K562 (cell line): ENCODE results near the gene NT5C1A. TPM values are rescaled to one million over a fixed set of nuclear protein-coding genes. Genes with fewer than 3 reads are reported as not detected.

ENCODE experiments used
- ATAC-seq: fragments of 200-7000 bp; cut with Tn5 transposase; 3 replicates; pipeline ENCODE4 v1.9.1; 2020; ENCODE audit warnings: moderate library complexity
- BruUV-seq: library from RNA; stranded (reverse); fragments of 400-500 nt; replicated peaks from 2 replicates; lab custom pipeline; 2021; lab: Mats Ljungman, UMichigan
- CTCF ChIA-PET: fragments of 300-600 bp; formaldehyde crosslinking; extraction: SDS; loops from one replicate; lab custom pipeline; 2021; ENCODE audit warnings: low intra/inter-chr PET ratio; lab: Yijun Ruan, JAX
- POLR2A ChIA-PET: fragments of 300-600, 350-650 bp; sonication (Branson Sonifier 250); formaldehyde crosslinking; extraction: SDS; loops from one replicate; lab custom pipeline; 2021; ENCODE audit warnings: antibody characterized with exemption, inconsistent platforms; lab: Yijun Ruan, JAX
- DNase-seq, 4 experiments: peaks; one replicate each; pipeline versions ENCODE4 v3.0.0 to v3.0.0-alpha.2; 2011 to 2018; ENCODE audit warnings: low spot score in 3 of 4, mixed read lengths in 3 of 4; ENCODE audit errors: extremely low read depth in 1 of 4
- FAIRE-seq: peaks from 2 replicates; lab custom pipeline; 2011; peaks lifted over from hg19 to GRCh38; lab: Jason Lieb, UNC
- H2AFZ ChIP-seq: 2 replicates; pipeline ENCODE4 v1.6.0; 2011; ENCODE audit warnings: low read depth, low read length, control low read depth, inconsistent platforms
- H3K27ac ChIP-seq: fragments of 200-600 bp; 3 replicates; pipeline ENCODE4 v1.8.0; 2011; ENCODE audit warnings: low read depth, mild to moderate bottlenecking, control low read depth, inconsistent platforms, low read length, moderate library complexity, mixed read lengths; ENCODE audit errors: extremely low read depth
- H3K27me3 ChIP-seq, 2 experiments: fragments of 300-600 bp in 1 of 2; 2 replicates in 1 of 2; 3 replicates in 1 of 2; pipeline versions ENCODE4 v1.6.0 to v1.8.0; 2011; ENCODE audit warnings: inconsistent platforms in 2 of 2, low read length in 2 of 2, mild to moderate bottlenecking in 1 of 2, mixed read lengths in 1 of 2, moderate library complexity in 1 of 2; ENCODE audit not compliant: control insufficient read depth in 2 of 2, insufficient read depth in 2 of 2
- H3K36me3 ChIP-seq: fragments of 300-600 bp; 3 replicates; pipeline ENCODE4 v1.8.0; 2011; ENCODE audit warnings: mild to moderate bottlenecking, low read length, inconsistent platforms; ENCODE audit not compliant: control insufficient read depth, insufficient read depth
- H3K4me1 ChIP-seq, 2 experiments: fragments of 200-600 bp in 1 of 2; replicated peaks in 1 of 2; 2 replicates in 1 of 2; 3 replicates in 1 of 2; pipeline versions ENCODE4 v1.5.1 to v1.8.0; 2011; ENCODE audit warnings: inconsistent platforms in 2 of 2, low read length in 2 of 2, mild to moderate bottlenecking in 1 of 2, mixed read lengths in 1 of 2, moderate library complexity in 1 of 2; ENCODE audit not compliant: control insufficient read depth in 2 of 2, insufficient read depth in 2 of 2
- H3K4me2 ChIP-seq: 2 replicates; pipeline ENCODE4 v1.6.1; 2011; ENCODE audit warnings: low read length, control low read depth, inconsistent platforms, mixed read lengths; ENCODE audit not compliant: insufficient read depth
- H3K4me3 ChIP-seq: fragments of 200-600 bp; sonication (generic), shearing (Covaris generic); 2 replicates; pipeline ENCODE4 v1.5.1; 2016; ENCODE audit warnings: control low read depth, inconsistent platforms
- H3K79me2 ChIP-seq: fragments of 200-600 bp; 3 replicates; pipeline ENCODE4 v1.8.0; 2011; ENCODE audit warnings: low read length, inconsistent platforms; ENCODE audit not compliant: control insufficient read depth, insufficient read depth
- H3K9ac ChIP-seq, 2 experiments: 2 replicates each; pipeline versions ENCODE4 v1.6.0 to v1.6.1; 2011; ENCODE audit warnings: low read depth in 2 of 2, low read length in 2 of 2, control low read depth in 1 of 2, inconsistent platforms in 1 of 2, mild to moderate bottlenecking in 1 of 2, mixed read lengths in 1 of 2; ENCODE audit not compliant: insufficient read depth in 1 of 2
- H3K9me1 ChIP-seq: one replicate; pipeline ENCODE4 v1.6.0; 2011; ENCODE audit warnings: inconsistent platforms, mild to moderate bottlenecking, low read length, moderate library complexity; ENCODE audit not compliant: control insufficient read depth, insufficient read depth
- H3K9me3 ChIP-seq: replicated peaks from 2 replicates; pipeline ENCODE4 v1.5.1; 2011; ENCODE audit warnings: low read depth, low read length, inconsistent platforms; ENCODE audit not compliant: control insufficient read depth, insufficient read depth
- H4K20me1 ChIP-seq: replicated peaks from 2 replicates; pipeline ENCODE4 v1.6.1; 2011; ENCODE audit warnings: low read length, inconsistent platforms, mixed read lengths; ENCODE audit not compliant: control insufficient read depth, insufficient read depth
- CHCHD3 ChIP-seq: fragments of 250-450 bp; sonication (Bioruptor Pico); IDR thresholded peaks from 2 replicates; pipeline ENCODE4 v2.1.2; 2022; ENCODE audit warnings: mild to moderate bottlenecking
- CSDE1 ChIP-seq, 2 experiments: fragments of 450-650 bp; IDR thresholded peaks; 2 replicates each; pipeline ENCODE4 v1.6.1; 2016; ENCODE audit warnings: mild to moderate bottlenecking in 1 of 2
- KLF6 ChIP-seq: fragments of 250-450 bp; sonication (Bioruptor Pico); IDR thresholded peaks from 2 replicates; pipeline ENCODE4 v1.4.0; 2020; ENCODE audit warnings: mild to moderate bottlenecking, moderate library complexity, borderline replicate concordance
- RFX1 ChIP-seq: fragments of 450-650 bp; IDR thresholded peaks from 2 replicates; pipeline ENCODE4 v1.6.1; 2016; ENCODE audit warnings: mild to moderate bottlenecking, moderate library complexity
- SMARCA4 ChIP-seq: fragments of 450-650 bp; IDR thresholded peaks from 2 replicates; pipeline ENCODE4 v1.6.1; 2016
- ZNF217 ChIP-seq: sonication (generic); formaldehyde crosslinking; IDR thresholded peaks from 2 replicates; pipeline ENCODE4 v1.8.0; 2022; ENCODE audit warnings: mild to moderate bottlenecking, missing genetic modification reagents
- in situ Hi-C: fragments of 300-500 bp; cut with MboI; formaldehyde crosslinking; loops from 4 replicates; pipeline ENCODE4 v1.15.0; 2018; ENCODE audit warnings: inconsistent platforms, mixed read lengths
- intact Hi-C: fragments of 100-400 bp; cut with micrococcal nuclease; formaldehyde crosslinking; loops from 2 replicates; pipeline ENCODE4 v1.14.2; 2022
- polyA plus RNA-seq, 8 experiments: library from polyadenylated mRNA; depleted of rRNA in 4 of 8; stranded (reverse) in 5 of 8; unstranded in 3 of 8; fragments of >200 nt; fragmentation: Nextera tagmentation in 2 of 8; fragmentation: Illumina TruSeq in 1 of 8; extraction: Ambion mirVana in 2 of 8; extraction: Trizol in 1 of 8; gene quantifications; 2 replicates each; pipeline versions ENCODE4 v1.2.1 to v1.2.3, GENCODE V29; 2011 to 2014; ENCODE audit warnings: inconsistent platforms in 1 of 8, missing spikeins in 1 of 8
- total RNA-seq, 7 experiments: library from RNA; depleted of rRNA in 6 of 7; stranded (reverse); fragments of >200 nt in 6 of 7; fragmentation: Illumina TruSeq in 2 of 7; extraction: Trizol in 2 of 7; gene quantifications; 2 replicates each; pipeline versions ENCODE4 v1.2.1 to v1.2.3, GENCODE V29; 2011 to 2021; ENCODE audit warnings: low replicate concordance in 1 of 7
- TF ChIP-seq, protein P1 (sequence below): fragments of 450-650 bp; IDR thresholded peaks from 2 replicates; pipeline ENCODE4 v1.6.1; 2016; ENCODE audit warnings: low read depth, mild to moderate bottlenecking, moderate library complexity
- TF ChIP-seq, protein P2 (sequence below): fragments of 450-650 bp; formaldehyde crosslinking; IDR thresholded peaks from 2 replicates; pipeline ENCODE4 v1.4.0; 2022; ENCODE audit warnings: missing genetic modification characterization
- TF ChIP-seq, protein P3 (sequence below): fragments of 250-450 bp; sonication (Bioruptor Pico); IDR thresholded peaks from 2 replicates; pipeline ENCODE4 v1.4.0; 2020
- TF ChIP-seq, protein P4 (sequence below): fragments of 250-450 bp; sonication (Bioruptor Pico); IDR thresholded peaks from 2 replicates; pipeline ENCODE4 v1.5.0; 2021; ENCODE audit warnings: mild to moderate bottlenecking, moderate library complexity

The NT5C1A gene
- total and polyA plus RNA-seq, 9 of the 15 experiments (the other 6 are each of a cell fraction or from before 2014, with no cell fraction given), result not detected

DNA sequence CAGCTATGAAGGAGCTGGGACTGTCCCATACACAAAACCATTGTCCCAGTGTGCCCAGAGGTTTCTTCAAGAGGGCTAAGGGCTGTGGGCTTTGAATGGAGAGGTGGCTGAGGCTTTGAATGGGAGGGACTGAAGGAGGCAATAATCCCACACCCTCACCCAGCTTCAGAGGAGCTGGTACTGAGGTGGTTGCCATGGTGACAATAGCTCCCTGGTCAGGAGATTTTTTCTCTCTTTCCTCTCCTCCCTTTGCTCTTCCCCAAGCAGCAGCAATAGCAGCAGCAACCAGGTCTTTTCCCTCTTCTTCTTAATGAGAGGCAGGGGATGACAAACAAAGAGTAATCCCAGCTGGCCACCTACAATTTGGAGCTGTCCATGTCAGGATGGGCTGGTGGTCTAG, 17.7 kb upstream of the NT5C1A start:
- Histone ChIP-seq H4K20me1 (no peaks in the 10 kb centered on the region), H3K4me1 (peaks cover 0 to 21% of the 10 kb centered on the region in 2 experiments; a peak in 2 of 5 replicates), H3K27me3 (peaks cover 19 to 79% of the 10 kb centered on the region in 2 experiments), H3K9me1 (no peaks in the 10 kb centered on the region), H3K9ac (no peak overlapping the region), H2AFZ (no peak overlapping the region), H3K27ac (no peak overlapping the region), H3K4me2 (no peak overlapping the region), H3K36me3 (no peaks in the 10 kb centered on the region), H3K4me3 (no peak overlapping the region), H3K79me2 (no peaks in the 10 kb centered on the region), H3K9me3 (no peaks in the 10 kb centered on the region)
- ATAC-seq (no peak), FAIRE-seq (no peak), DNase-seq (no peak)
- ChIA-PET CTCF (no interaction called here), POLR2A (interaction anchor here (0.6 to 1.5 kb wide), 2 partner anchors 15 to 214 kb away, joined by 3 to 7 read pairs; no protein-coding TSS in a partner anchor)
- intact Hi-C loops (no loop called here), in situ Hi-C loops (no loop called here)
- no TSS peak for BruUV-seq
- TF ChIP-seq, protein P1, sequence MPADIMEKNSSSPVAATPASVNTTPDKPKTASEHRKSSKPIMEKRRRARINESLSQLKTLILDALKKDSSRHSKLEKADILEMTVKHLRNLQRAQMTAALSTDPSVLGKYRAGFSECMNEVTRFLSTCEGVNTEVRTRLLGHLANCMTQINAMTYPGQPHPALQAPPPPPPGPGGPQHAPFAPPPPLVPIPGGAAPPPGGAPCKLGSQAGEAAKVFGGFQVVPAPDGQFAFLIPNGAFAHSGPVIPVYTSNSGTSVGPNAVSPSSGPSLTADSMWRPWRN, result no peak
- TF ChIP-seq CHCHD3 (CRISPR knock-in tag), result no peak
- TF ChIP-seq ZNF217 (CRISPR knock-in tag), result no peak
- peak in 1 of 2 experiments; percentile 53; a peak in 1 of 4 replicates for TF ChIP-seq CSDE1 (IDR thresholded peaks at IDR 0.05)
- no peak for TF ChIP-seq KLF6 (CRISPR knock-in tag)
- TF ChIP-seq, protein P2, sequence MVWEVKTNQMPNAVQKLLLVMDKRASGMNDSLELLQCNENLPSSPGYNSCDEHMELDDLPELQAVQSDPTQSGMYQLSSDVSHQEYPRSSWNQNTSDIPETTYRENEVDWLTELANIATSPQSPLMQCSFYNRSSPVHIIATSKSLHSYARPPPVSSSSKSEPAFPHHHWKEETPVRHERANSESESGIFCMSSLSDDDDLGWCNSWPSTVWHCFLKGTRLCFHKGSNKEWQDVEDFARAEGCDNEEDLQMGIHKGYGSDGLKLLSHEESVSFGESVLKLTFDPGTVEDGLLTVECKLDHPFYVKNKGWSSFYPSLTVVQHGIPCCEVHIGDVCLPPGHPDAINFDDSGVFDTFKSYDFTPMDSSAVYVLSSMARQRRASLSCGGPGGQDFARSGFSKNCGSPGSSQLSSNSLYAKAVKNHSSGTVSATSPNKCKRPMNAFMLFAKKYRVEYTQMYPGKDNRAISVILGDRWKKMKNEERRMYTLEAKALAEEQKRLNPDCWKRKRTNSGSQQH (CRISPR knock-in tag), result no peak
- TF ChIP-seq, protein P3, sequence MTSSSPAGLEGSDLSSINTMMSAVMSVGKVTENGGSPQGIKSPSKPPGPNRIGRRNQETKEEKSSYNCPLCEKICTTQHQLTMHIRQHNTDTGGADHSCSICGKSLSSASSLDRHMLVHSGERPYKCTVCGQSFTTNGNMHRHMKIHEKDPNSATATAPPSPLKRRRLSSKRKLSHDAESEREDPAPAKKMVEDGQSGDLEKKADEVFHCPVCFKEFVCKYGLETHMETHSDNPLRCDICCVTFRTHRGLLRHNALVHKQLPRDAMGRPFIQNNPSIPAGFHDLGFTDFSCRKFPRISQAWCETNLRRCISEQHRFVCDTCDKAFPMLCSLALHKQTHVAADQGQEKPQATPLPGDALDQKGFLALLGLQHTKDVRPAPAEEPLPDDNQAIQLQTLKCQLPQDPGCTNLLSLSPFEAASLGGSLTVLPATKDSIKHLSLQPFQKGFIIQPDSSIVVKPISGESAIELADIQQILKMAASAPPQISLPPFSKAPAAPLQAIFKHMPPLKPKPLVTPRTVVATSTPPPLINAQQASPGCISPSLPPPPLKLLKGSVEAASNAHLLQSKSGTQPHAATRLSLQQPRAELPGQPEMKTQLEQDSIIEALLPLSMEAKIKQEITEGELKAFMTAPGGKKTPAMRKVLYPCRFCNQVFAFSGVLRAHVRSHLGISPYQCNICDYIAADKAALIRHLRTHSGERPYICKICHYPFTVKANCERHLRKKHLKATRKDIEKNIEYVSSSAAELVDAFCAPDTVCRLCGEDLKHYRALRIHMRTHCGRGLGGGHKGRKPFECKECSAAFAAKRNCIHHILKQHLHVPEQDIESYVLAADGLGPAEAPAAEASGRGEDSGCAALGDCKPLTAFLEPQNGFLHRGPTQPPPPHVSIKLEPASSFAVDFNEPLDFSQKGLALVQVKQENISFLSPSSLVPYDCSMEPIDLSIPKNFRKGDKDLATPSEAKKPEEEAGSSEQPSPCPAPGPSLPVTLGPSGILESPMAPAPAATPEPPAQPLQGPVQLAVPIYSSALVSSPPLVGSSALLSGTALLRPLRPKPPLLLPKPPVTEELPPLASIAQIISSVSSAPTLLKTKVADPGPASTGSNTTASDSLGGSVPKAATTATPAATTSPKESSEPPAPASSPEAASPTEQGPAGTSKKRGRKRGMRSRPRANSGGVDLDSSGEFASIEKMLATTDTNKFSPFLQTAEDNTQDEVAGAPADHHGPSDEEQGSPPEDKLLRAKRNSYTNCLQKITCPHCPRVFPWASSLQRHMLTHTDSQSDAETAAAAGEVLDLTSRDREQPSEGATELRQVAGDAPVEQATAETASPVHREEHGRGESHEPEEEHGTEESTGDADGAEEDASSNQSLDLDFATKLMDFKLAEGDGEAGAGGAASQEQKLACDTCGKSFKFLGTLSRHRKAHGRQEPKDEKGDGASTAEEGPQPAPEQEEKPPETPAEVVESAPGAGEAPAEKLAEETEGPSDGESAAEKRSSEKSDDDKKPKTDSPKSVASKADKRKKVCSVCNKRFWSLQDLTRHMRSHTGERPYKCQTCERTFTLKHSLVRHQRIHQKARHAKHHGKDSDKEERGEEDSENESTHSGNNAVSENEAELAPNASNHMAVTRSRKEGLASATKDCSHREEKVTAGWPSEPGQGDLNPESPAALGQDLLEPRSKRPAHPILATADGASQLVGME (CRISPR knock-in tag), result 0 out of 2 replicates have a peak, but pooled peaks have one; percentile 50
- peak; percentile 93 for TF ChIP-seq RFX1
- TF ChIP-seq, protein P4, sequence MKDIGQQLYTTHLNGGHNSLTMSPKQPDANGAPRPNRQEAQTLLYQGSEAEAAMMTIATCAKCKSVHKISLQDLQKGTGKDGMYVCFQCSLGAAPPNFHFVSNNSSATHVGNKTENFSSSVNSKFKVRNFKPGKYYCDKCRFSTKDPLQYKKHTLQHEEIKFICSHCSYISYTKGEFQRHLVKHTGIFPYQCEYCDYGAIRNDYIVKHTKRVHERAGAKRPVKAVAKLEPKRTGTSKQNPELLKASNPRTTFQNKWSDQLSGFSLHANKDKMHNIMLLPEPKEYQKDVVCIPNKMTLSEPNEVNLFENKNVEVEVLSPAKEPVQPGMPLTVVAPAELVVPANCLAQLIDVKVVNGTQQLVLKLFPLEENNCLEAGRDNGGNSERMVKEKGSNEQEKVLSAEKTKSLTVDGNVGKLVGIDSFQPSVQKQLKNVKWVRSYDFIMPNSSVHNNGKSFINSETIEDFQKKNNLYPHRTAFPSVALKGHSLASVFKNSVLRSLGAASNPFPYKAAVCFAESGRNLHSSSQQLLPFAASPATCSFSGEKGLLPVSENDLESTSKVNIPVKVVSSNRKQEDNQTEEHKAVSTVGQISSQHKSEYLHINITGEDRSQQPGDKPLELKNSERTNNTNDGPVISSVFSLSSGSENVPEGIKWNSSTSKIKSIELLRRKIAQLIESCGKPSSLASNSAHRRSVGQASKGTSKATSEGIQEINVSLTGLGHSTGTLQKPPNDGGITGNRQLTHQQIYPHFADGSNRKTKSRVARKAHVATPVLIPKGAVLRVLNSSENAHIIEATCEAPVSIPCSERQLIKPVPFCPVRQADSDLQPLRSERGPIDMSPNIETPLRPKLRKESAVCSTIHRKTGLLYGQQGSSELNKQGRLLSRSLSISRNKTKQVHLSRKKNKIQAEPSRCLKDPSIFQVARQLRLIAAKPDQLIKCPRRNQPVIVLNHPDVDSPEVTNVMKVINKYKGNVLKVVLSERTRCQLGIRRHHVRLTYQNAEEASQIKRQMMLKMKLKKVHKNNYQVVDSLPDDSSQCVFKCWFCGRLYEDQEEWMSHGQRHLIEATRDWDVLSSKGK, result no peak
- TF ChIP-seq SMARCA4, result no peak
